DND-41 (cell line): ENCODE results near the gene TCEA2.

ENCODE experiments used
- EZH2 ChIP-seq: IDR thresholded peaks from 3 replicates; pipeline ENCODE4 v1.6.1; 2012; ENCODE audit warnings: borderline replicate concordance, low read depth, mild to moderate bottlenecking, moderate library complexity, low read length, inconsistent platforms; ENCODE audit not compliant: severe bottlenecking
- TF ChIP-seq, protein P1 (sequence below): IDR thresholded peaks from 2 replicates; pipeline ENCODE4 v1.5.1; 2012; ENCODE audit warnings: borderline replicate concordance, low read length, moderate library complexity, mild to moderate bottlenecking; ENCODE audit not compliant: poor library complexity, severe bottlenecking; ENCODE audit errors: extremely low read depth

DNA sequence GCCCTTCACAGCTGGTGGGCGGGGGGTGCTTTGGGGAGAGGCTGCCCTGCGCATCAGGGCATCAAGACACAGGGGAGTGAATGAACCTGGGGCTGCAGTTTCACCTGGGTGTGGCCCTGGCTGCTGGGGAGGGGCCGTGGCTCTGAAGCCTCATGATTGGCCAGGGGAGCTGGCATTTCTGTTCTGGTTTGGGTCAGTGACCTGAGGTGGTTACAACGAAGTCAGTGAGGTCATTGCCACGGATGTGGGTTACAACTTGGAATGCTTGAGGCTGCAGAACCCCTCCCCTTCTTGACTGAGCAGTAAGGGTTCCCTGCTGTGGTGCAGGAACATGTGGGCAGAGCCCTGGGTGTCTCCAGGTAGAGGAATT is 3.0 kb downstream of the TCEA2 start:
- TF ChIP-seq, protein P1, sequence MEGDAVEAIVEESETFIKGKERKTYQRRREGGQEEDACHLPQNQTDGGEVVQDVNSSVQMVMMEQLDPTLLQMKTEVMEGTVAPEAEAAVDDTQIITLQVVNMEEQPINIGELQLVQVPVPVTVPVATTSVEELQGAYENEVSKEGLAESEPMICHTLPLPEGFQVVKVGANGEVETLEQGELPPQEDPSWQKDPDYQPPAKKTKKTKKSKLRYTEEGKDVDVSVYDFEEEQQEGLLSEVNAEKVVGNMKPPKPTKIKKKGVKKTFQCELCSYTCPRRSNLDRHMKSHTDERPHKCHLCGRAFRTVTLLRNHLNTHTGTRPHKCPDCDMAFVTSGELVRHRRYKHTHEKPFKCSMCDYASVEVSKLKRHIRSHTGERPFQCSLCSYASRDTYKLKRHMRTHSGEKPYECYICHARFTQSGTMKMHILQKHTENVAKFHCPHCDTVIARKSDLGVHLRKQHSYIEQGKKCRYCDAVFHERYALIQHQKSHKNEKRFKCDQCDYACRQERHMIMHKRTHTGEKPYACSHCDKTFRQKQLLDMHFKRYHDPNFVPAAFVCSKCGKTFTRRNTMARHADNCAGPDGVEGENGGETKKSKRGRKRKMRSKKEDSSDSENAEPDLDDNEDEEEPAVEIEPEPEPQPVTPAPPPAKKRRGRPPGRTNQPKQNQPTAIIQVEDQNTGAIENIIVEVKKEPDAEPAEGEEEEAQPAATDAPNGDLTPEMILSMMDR = no peak
- TF ChIP-seq EZH2 = no peak
